Loucy (cell line): ENCODE measurements around the gene PBRM1.

Experiments used
- EZH2phosphoT487 ChIP-seq: fragments of 200-600 bp; IDR thresholded peaks from 2 replicates; pipeline ENCODE4 v1.6.1; 2018; ENCODE audit warnings: antibody characterized with exemption, mild to moderate bottlenecking, moderate library complexity, borderline replicate concordance
- TF ChIP-seq, protein P1 (sequence below): fragments of 200-600 bp; sonication (generic); conservative IDR thresholded peaks from 2 replicates; pipeline ENCODE4 v1.5.1; 2014; ENCODE audit warnings: mild to moderate bottlenecking, antibody characterized with exemption, low read length

DNA sequence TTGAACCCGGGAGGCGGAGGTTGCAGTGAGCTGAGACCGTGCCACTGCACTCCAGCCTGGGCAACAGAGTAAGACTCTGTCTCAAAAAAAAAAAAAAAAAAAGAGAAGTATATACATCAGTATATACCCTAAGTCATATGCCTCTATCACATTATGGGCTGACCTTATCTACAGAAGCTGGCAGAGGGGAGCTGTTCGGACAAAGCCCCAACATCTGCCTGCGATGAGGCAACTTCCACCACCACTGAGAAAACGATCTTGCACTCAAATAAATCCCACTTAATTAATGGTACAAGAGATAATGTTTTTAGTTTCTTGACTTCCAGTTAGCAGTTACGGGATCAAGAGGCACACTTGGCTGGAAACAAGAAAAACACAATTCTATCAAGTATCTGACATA, 17.6 kb upstream of the PBRM1 start:
- TF ChIP-seq, protein P1, sequence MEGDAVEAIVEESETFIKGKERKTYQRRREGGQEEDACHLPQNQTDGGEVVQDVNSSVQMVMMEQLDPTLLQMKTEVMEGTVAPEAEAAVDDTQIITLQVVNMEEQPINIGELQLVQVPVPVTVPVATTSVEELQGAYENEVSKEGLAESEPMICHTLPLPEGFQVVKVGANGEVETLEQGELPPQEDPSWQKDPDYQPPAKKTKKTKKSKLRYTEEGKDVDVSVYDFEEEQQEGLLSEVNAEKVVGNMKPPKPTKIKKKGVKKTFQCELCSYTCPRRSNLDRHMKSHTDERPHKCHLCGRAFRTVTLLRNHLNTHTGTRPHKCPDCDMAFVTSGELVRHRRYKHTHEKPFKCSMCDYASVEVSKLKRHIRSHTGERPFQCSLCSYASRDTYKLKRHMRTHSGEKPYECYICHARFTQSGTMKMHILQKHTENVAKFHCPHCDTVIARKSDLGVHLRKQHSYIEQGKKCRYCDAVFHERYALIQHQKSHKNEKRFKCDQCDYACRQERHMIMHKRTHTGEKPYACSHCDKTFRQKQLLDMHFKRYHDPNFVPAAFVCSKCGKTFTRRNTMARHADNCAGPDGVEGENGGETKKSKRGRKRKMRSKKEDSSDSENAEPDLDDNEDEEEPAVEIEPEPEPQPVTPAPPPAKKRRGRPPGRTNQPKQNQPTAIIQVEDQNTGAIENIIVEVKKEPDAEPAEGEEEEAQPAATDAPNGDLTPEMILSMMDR = no peak
- TF ChIP-seq EZH2phosphoT487 = no peak
